Measurements from ENCODE around the gene HBD.
"Not testable (repeated sequence)": the region's sequence is repeated elsewhere in the genome, so short reads cannot be mapped to it uniquely, and the experiment has no call there.

HBD gene

DNA sequence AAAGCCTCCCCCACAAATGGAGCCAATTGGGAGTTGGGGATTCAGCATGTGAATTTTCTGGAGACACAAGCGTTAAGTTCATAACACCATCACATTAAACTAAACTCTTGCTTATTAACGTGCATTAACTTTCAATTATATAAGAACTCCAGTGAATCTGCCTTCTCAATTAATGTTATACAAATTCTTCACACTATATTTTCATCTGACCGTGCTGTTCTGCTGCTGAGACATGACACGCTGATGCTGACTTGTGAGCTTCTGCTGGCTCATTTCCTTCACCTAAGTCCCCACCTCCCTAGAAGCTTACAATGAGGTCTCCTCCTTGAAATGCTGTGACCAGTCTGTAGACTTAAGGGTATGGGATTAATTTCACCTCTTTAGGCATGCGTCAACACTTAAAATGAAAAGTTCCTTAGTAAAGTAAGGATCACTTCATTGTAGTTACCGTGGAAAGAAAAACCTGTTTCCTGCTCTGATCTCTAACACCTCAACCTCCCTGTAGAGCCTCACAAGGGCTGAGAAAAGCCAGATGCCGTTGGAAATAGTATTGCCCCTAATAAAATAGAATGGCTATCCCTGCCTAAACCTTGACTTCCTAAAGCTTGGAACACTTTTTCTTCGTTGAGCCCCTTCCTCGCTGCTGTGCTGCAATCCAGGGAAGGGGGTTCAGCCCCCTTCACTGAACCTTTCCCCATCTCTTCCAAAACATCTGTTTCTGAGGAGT is 18.1 kb upstream of the HBD start:
- Histone ChIP-seq H3K36me3 (ENCODE audit: insufficient read depth, low read depth, low read length) (no peaks in the 10 kb centered on the region), H3K27ac (ENCODE audit: low read length) (no peak overlapping the region), H3K4me1 (ENCODE audit: insufficient read depth, low read length) (peaks cover 5% of the 10 kb centered on the region), H3K9me3 (ENCODE audit: insufficient read depth, low read depth, low read length) (no peaks in the 10 kb centered on the region), H3K4me3 (ENCODE audit: low read length) (no peak overlapping the region), H3K27me3 (ENCODE audit: insufficient read depth, low read length) (no peaks in the 10 kb centered on the region; the same call in 1 of the 2 replicates), H3K9ac (ENCODE audit: low read depth, low read length) (no peak overlapping the region)

DNA sequence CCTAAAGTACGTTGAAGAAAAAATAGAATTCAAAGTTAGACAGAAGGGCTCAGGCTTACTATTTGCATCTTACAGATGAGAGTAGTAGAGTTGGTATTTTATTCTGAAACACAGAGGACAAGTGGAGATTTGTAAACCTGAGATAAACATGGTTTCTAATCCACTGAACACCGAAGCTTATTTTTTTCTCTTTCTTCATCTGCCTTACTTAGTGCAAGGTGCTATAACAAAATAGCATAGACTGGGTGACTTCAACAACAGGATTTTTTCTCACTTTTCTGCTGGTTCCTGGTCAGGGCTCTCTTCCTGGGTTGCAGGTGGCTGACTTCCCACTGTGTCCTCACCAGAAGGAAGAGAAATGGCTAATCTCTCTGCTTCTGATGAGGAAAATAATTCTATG is 17.5 kb upstream of the HBD start:
- Histone ChIP-seq H3K4me1 (ENCODE audit: insufficient read depth, low read length) (peaks cover under 1% of the 10 kb centered on the region), H3K27me3 (ENCODE audit: insufficient read depth, low read length) (no peaks in the 10 kb centered on the region; the same call in 1 of the 2 replicates), H3K27ac (ENCODE audit: low read length) (no peak overlapping the region), H3K4me3 (ENCODE audit: low read length) (no peak overlapping the region), H3K36me3 (ENCODE audit: insufficient read depth, low read depth, low read length) (no peaks in the 10 kb centered on the region), H3K9ac (ENCODE audit: low read depth, low read length) (no peak overlapping the region), H3K9me3 (ENCODE audit: insufficient read depth, low read depth, low read length) (no peaks in the 10 kb centered on the region)

DNA sequence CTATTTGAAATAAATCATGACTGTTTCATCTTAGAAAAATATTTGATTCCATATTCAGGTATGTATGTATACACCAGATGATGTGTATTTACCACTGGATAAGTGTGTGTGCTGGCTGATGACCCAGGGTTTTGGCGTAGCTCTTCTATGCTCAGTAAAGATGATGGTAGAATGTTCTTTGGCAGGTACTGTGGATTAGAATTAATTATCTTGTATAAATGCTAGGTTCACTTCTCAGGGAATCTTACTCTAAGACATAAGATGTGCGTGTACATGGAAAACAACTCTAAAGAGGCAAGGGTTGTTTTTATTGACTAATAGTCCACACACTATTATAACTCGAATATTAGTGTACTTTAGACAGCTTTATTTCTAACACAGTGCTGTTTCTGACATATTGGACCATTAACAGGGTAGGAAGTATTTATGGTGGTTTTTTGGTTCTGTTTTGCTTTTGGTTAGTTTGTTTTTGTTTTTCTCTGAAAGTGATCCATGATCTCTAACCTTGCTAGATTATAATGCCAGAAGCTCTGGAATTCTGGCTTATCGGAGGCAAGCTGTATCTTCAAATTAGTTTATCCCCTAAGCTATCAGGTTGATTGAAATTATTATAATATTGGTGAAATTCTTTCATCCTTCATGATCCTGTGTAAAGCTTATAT is 16.4 kb upstream of the HBD start:
- Histone ChIP-seq H3K9me3 (ENCODE audit: insufficient read depth, low read depth, low read length) (no peaks in the 10 kb centered on the region), H3K4me3 (ENCODE audit: low read length) (no peak overlapping the region), H3K9ac (ENCODE audit: low read depth, low read length) (no peak overlapping the region), H3K27ac (ENCODE audit: low read length) (no peak overlapping the region), H3K4me1 (ENCODE audit: insufficient read depth, low read length) (no peaks in the 10 kb centered on the region), H3K36me3 (ENCODE audit: insufficient read depth, low read depth, low read length) (no peaks in the 10 kb centered on the region), H3K27me3 (ENCODE audit: insufficient read depth, low read length) (no peaks in the 10 kb centered on the region)

DNA sequence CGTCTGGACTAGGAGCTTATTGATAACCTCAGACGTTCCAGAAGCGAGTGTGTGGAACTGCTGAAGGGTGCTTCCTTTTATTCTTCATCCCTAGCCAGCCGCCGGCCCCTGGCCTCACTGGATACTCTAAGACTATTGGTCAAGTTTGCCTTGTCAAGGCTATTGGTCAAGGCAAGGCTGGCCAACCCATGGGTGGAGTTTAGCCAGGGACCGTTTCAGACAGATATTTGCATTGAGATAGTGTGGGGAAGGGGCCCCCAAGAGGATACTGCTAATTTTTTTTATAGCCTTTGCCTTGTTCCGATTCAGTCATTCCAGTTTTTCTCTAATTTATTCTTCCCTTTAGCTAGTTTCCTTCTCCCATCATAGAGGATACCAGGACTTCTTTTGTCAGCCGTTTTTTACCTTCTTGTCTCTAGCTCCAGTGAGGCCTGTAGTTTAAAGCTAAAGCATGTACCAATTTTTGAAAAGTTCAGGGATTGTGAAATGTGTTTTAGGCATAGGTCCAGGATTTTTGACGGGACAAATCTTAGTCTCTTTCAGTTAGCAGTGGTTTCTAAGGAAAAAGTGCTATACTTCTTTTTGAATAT is 15.6 kb upstream of the HBD start, which contains the start of gene HBG1:
HBG1 (minus strand) TSS at position 51 of the 590 bp plus-strand sequence. CDS start 53 bp downstream, outside the sequence.
- H3K4me1 ChIP-seq (ENCODE audit: insufficient read depth, low read length); H3K27ac ChIP-seq (ENCODE audit: low read length); H3K36me3 ChIP-seq (ENCODE audit: insufficient read depth, low read depth, low read length); H3K9ac ChIP-seq (ENCODE audit: low read depth, low read length); H3K27me3 ChIP-seq (ENCODE audit: insufficient read depth, low read length); H3K4me3 ChIP-seq (ENCODE audit: low read length); H3K9me3 ChIP-seq (ENCODE audit: insufficient read depth, low read depth, low read length): not testable (repeated sequence)

DNA sequence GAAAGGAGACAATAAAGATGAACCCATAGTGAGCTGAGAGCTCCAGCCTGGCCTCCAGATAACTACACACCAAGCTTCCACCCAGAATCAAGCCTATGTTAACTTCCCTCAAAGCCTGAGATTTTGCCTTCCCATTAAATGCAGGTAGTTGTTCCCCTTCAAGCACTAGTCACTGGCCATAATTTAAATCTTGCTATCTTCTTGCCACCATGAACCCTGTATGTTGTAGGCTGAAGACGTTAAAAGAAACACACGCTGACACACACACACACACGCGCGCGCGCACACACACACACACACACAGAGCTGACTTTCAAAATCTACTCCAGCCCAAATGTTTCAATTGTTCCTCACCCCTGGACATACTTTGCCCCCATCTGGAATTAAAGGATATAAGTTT is 14.2 kb upstream of the HBD start:
- H3K9me3 ChIP-seq (ENCODE audit: insufficient read depth, low read depth, low read length); H3K27ac ChIP-seq (ENCODE audit: low read length); H3K9ac ChIP-seq (ENCODE audit: low read depth, low read length); H3K4me3 ChIP-seq (ENCODE audit: low read length); H3K4me1 ChIP-seq (ENCODE audit: insufficient read depth, low read length); H3K36me3 ChIP-seq (ENCODE audit: insufficient read depth, low read depth, low read length); H3K27me3 ChIP-seq (ENCODE audit: insufficient read depth, low read length): not testable (repeated sequence)

DNA sequence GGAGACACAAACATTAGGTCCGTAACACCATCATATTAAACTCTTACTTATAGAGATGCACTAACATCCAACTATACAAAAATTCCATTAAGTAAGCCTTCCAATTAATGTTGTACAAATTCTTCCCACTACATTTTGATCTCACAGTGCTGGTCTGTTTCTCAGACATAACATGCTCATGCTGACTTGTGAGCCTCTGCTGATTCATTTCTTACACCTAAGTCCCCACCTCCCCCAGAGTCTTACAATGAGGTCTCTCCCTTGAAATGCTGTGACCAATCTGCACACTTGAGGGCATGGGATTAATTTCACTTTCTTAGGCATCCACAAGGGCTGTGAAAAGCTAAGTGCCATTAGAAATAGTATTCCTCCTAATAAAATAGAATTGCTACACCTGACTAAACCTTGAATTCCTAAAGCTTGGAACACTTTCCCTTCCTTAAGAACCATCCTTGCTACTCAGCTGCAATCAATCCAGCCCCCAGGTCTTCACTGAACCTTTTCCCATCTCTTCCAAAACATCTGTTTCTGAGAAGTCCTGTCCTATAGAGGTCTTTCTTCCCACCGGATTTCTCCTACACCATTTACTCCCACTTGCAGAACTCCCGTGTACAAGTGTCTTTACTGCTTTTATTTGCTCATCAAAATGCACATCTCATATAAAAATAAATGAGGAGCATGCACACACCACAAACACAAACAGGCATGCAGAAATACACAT is 13.3 kb upstream of the HBD start:
- Histone ChIP-seq H3K4me3 (ENCODE audit: low read length) (no peak overlapping the region), H3K9me3 (ENCODE audit: insufficient read depth, low read depth, low read length) (no peaks in the 10 kb centered on the region), H3K9ac (ENCODE audit: low read depth, low read length) (no peak overlapping the region), H3K36me3 (ENCODE audit: insufficient read depth, low read depth, low read length) (no peaks in the 10 kb centered on the region), H3K27ac (ENCODE audit: low read length) (no peak overlapping the region), H3K4me1 (ENCODE audit: insufficient read depth, low read length) (no peaks in the 10 kb centered on the region), H3K27me3 (ENCODE audit: insufficient read depth, low read length) (no peaks in the 10 kb centered on the region)

DNA sequence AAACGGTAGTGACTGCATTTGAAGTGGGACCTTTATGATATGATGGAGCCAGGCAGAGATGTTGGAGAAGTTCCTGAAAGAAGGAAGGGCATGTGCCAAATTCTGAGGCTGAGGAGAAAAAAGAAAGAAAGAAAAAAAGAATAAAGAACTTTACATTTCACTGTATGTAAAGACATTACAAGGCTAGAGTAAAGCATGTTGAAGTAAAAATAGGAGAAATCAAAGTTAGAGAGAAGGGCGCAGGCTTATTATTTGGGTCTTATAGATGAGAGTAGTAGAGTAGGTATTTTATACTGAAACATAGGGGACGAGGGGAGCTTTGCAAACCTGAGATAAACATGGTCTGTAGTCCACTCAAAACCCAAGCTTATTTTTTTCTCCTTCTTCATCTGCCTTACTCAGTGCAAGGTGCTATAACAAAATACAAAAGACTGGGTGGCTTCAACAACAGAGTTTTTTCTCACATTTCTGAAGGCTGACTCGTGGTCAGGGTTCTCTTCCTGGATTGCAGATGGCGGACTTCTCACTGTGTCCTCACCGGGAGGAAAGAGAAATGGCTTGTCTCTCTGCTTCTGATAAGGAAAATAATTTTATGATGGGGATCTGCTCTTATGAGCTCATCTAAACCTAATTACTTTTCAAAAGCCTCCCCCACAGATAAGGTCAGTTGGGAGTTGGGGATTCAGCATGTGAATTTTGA is 12.6 kb upstream of the HBD start:
- H3K27me3 ChIP-seq (ENCODE audit: insufficient read depth, low read length) = no peaks in the 10 kb centered on the region
- H3K36me3 ChIP-seq (ENCODE audit: insufficient read depth, low read depth, low read length) = no peaks in the 10 kb centered on the region
- H3K9me3 ChIP-seq (ENCODE audit: insufficient read depth, low read depth, low read length) = no peaks in the 10 kb centered on the region
- no peak overlapping the region for H3K27ac ChIP-seq (ENCODE audit: low read length)
- no peak overlapping the region for H3K9ac ChIP-seq (ENCODE audit: low read depth, low read length)
- no peak overlapping the region for H3K4me3 ChIP-seq (ENCODE audit: low read length)
- H3K4me1 ChIP-seq (ENCODE audit: insufficient read depth, low read length) = no peaks in the 10 kb centered on the region

DNA sequence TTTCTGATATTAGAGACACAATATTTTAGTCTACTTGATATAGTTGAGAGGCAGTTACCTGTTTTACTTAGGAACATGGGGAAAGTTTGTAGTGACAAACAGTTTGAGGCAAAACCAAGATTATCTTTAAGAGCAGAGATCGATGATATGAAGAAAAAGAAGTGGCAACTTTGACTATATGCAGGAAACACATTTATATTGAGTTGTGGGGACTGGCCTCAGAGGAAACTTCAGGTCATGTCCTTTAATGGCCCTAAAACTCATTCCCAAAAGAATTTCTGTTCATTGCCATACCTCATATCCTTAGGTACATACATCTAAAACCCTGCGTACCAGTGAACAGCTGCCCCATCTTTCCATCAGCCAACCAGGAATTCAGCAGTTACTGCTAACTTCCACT is 10.9 kb upstream of the HBD start:
- Histone ChIP-seq H3K9ac (ENCODE audit: low read depth, low read length) (no peak overlapping the region), H3K27me3 (ENCODE audit: insufficient read depth, low read length) (no peaks in the 10 kb centered on the region), H3K36me3 (ENCODE audit: insufficient read depth, low read depth, low read length) (no peaks in the 10 kb centered on the region), H3K9me3 (ENCODE audit: insufficient read depth, low read depth, low read length) (no peaks in the 10 kb centered on the region), H3K27ac (ENCODE audit: low read length) (no peak overlapping the region), H3K4me1 (ENCODE audit: insufficient read depth, low read length) (no peaks in the 10 kb centered on the region), H3K4me3 (ENCODE audit: low read length) (no peak overlapping the region)

DNA sequence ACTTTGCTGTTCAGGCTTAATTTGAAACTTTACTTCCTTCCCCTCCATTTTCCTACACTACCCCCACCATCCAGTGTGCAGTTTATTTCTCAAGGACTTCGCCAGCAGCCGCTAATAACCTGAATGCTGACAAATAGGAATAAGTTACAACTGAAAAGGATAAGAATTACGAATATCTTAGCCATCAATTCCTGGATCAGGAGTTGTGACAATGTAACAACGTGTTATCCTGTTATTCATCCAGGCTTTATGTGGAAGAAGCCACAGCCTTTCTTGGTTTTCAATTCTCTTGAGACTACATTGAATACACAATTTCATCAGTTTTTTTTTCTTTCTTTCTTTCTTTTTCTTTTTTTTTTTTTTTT is 9.5 kb upstream of the HBD start:
- Histone ChIP-seq H3K9me3 (ENCODE audit: insufficient read depth, low read depth, low read length) (no peaks in the 10 kb centered on the region), H3K4me1 (ENCODE audit: insufficient read depth, low read length) (no peaks in the 10 kb centered on the region), H3K27me3 (ENCODE audit: insufficient read depth, low read length) (no peaks in the 10 kb centered on the region), H3K36me3 (ENCODE audit: insufficient read depth, low read depth, low read length) (no peaks in the 10 kb centered on the region), H3K27ac (ENCODE audit: low read length) (no peak overlapping the region), H3K9ac (ENCODE audit: low read depth, low read length) (no peak overlapping the region), H3K4me3 (ENCODE audit: low read length) (no peak overlapping the region)

DNA sequence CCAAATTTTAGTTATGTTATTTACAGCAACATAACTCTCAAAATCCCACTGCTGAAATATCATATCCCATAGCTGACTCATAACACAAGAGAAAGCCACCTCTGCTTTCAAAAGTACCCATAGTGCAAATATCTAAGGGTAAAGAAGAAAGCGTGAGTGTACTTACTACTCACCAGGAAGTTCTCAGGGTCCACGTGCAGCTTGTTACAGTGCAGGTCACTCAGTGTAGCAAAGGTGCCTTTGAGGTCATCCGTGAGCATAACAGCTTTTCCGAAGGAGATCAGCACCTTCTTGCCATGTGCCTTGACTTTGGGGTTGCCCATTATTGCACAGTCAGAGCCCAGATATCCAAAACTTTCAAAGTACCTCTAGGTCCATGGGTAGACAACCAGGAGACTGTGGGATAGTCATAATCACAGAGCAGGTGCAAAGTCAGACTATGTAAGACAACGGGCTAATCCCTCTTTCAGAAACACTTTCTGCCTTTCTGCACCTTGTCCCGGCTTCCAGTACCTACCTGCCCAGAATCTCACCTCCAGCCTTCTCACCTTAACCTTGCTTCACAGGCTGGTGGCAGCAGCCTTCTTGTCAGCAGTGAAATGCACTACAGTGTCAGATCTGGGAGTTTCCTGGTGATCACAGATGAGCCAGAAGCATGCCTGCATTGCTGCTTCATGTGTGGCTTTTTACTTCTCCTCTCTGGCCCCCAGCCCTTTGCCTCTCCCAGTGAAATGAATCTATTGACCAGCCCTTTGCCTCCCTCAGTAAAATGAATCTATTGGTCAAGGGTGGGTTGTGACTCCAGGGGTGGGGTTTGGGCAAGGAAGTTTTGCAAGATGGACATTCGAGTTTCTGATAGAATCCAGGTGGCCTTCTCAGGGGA is 8.9 kb upstream of the HBD start:
- no peaks in the 10 kb centered on the region for H3K4me1 ChIP-seq (ENCODE audit: insufficient read depth, low read length)
- H3K9me3 ChIP-seq (ENCODE audit: insufficient read depth, low read depth, low read length) = no peaks in the 10 kb centered on the region
- H3K36me3 ChIP-seq (ENCODE audit: insufficient read depth, low read depth, low read length) = no peaks in the 10 kb centered on the region
- H3K27me3 ChIP-seq (ENCODE audit: insufficient read depth, low read length) = no peaks in the 10 kb centered on the region
- no peak overlapping the region for H3K27ac ChIP-seq (ENCODE audit: low read length)
- no peak overlapping the region for H3K4me3 ChIP-seq (ENCODE audit: low read length)
- H3K9ac ChIP-seq (ENCODE audit: low read depth, low read length) = no peak overlapping the region

DNA sequence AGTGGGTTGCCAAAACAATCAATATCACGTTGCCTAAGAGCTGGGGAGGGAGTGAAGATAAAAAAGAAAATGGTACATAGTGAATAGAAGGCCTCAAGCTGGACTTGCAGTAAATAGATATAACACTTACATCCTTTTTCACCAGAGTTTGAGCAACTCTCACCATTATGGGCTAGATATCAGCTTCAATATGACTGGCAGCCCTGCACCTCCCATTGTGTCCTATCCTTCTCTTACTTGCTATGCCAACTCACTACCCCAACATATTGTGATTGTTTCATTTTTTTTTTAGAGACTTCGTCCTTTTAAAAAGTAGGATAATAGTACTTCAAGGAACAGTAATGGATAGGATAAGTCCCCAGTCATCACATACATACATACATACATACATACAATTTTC is 7.9 kb upstream of the HBD start:
- H3K4me1 ChIP-seq (ENCODE audit: insufficient read depth, low read length) = no peaks in the 10 kb centered on the region
- no peaks in the 10 kb centered on the region for H3K9me3 ChIP-seq (ENCODE audit: insufficient read depth, low read depth, low read length)
- no peak overlapping the region for H3K27ac ChIP-seq (ENCODE audit: low read length)
- H3K36me3 ChIP-seq (ENCODE audit: insufficient read depth, low read depth, low read length) = no peaks in the 10 kb centered on the region
- no peak overlapping the region for H3K9ac ChIP-seq (ENCODE audit: low read depth, low read length)
- no peak overlapping the region for H3K4me3 ChIP-seq (ENCODE audit: low read length)
- no peaks in the 10 kb centered on the region for H3K27me3 ChIP-seq (ENCODE audit: insufficient read depth, low read length)
